ENCODE measurements around the gene FAM98C. TPM values are rescaled to one million over a fixed set of nuclear protein-coding genes. Genes with fewer than 3 reads are reported as not detected.

Gene FAM98C
- total and polyA plus RNA-seq, 2 of the 13 experiments (the other 11 are each of a cell fraction or from before 2014, with no cell fraction given): 10.0 to 11.5 TPM

- TF ChIP-seq, protein P1, sequence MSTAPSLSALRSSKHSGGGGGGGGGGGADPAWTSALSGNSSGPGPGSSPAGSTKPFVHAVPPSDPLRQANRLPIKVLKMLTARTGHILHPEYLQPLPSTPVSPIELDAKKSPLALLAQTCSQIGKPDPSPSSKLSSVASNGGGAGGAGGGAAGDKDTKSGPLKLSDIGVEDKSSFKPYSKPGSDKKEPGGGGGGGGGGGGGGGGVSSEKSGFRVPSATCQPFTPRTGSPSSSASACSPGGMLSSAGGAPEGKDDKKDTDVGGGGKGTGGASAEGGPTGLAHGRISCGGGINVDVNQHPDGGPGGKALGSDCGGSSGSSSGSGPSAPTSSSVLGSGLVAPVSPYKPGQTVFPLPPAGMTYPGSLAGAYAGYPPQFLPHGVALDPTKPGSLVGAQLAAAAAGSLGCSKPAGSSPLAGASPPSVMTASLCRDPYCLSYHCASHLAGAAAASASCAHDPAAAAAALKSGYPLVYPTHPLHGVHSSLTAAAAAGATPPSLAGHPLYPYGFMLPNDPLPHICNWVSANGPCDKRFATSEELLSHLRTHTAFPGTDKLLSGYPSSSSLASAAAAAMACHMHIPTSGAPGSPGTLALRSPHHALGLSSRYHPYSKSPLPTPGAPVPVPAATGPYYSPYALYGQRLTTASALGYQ (CRISPR knock-in tag; IDR thresholded peaks at IDR 0.05): no peak
- TF ChIP-seq NCOA2 (CRISPR knock-in tag; IDR thresholded peaks at IDR 0.05): no peak
- no peak for TF ChIP-seq STAT5B (CRISPR knock-in tag; IDR thresholded peaks at IDR 0.05)
- TF ChIP-seq HMG20A (CRISPR knock-in tag; IDR thresholded peaks at IDR 0.05; ENCODE audit: borderline replicate concordance): no peak
- TF ChIP-seq FOXK1 (CRISPR knock-in tag; IDR thresholded peaks at IDR 0.05; ENCODE audit: borderline replicate concordance, low read depth): no peak
Observed at GRCh38 chr19:38378866-38379265, 24.0 kb upstream of the FAM98C start (continued).

GRCh38 chr19:38381138-38381537, 21.8 kb upstream of the FAM98C start:
- peaks cover 23 to 55% of the 10 kb centered on the region in 2 experiments for H3K36me3 ChIP-seq (replicated peaks in 1 of 2; ENCODE audit: control insufficient read depth in 1 of 2, insufficient read depth in 2 of 2, low read length in 2 of 2)
- 100% methylated on average over 9 of the region's 9 CpGs for WGBS (ENCODE audit: low lambda C conversion rate)
- in situ Hi-C loops (cut with HindIII; ENCODE audit: extremely low pct_ligation_motif_present, low pct_unique_long_range_greater_than_20kb): no loop called here

More at GRCh38 chr19:38381138-38381537, 21.8 kb upstream of the FAM98C start:
- no peak overlapping the region for H3K4me2 ChIP-seq (ENCODE audit: low read depth, low read length)
- POLR2A ChIA-PET: interaction anchor here (0.7 kb wide), 1 partner anchor 19 kb away, joined by 3 read pairs; no protein-coding TSS in a partner anchor
- FAIRE-seq (no peak), DNase-seq (ENCODE audit: low spot score) (no peak), ATAC-seq (no peak)
- no peak overlapping the region for H3K4me3 ChIP-seq (replicated peaks in 1 of 3; ENCODE audit: insufficient read depth in 1 of 3, low read depth in 2 of 3, low read length in 3 of 3)
- no peak overlapping the region for H3K27ac ChIP-seq (ENCODE audit: extremely low read length, insufficient read depth, low read length)
- intact Hi-C loops (cut with micrococcal nuclease; ENCODE audit: unreplicated experiment): no loop called here
- CTCF ChIA-PET (ENCODE audit: low intra/inter-chr PET ratio, low total read pairs): no interaction called here
- no TSS peak for BruUV-seq (replicated peaks)
- H3K9me3 ChIP-seq (ENCODE audit: low read length): no peaks in the 10 kb centered on the region
- H3K4me1 ChIP-seq (ENCODE audit: insufficient read depth, low read length): peaks cover 11% of the 10 kb centered on the region
- peaks cover 10% of the 10 kb centered on the region for H3K79me2 ChIP-seq (ENCODE audit: insufficient read depth, low read length)
- no peak overlapping the region for H2AFZ ChIP-seq (ENCODE audit: low read length)
- no peak overlapping the region for H3K9ac ChIP-seq (ENCODE audit: insufficient read depth, low read depth, low read length)
- TF ChIP-seq NR1H2 (CRISPR knock-in tag; IDR thresholded peaks at IDR 0.05; ENCODE audit: borderline replicate concordance, low read depth) (no peak), ZNF629 (CRISPR knock-in tag; conservative IDR thresholded peaks at IDR 0.05) (peak; percentile 67), MTA3 (CRISPR knock-in tag; IDR thresholded peaks at IDR 0.05) (no peak)
- peaks cover 6% of the 10 kb centered on the region for H4K20me1 ChIP-seq (ENCODE audit: insufficient read depth, low read length)
- no peaks in the 10 kb centered on the region for H3K27me3 ChIP-seq (ENCODE audit: control insufficient read depth in 1 of 2, insufficient read depth in 2 of 2, low read length in 2 of 2)
